ENCODE results near the gene PRKD1.
"Not testable (repeated sequence)": the region's sequence is repeated elsewhere in the genome, so short reads cannot be mapped to it uniquely, and the experiment has no call there.

The PRKD1 gene

GRCh38 chr14:29789475-29789874 lies 138.2 kb downstream of the PRKD1 start:
- no peak for DNase-seq

DNA sequence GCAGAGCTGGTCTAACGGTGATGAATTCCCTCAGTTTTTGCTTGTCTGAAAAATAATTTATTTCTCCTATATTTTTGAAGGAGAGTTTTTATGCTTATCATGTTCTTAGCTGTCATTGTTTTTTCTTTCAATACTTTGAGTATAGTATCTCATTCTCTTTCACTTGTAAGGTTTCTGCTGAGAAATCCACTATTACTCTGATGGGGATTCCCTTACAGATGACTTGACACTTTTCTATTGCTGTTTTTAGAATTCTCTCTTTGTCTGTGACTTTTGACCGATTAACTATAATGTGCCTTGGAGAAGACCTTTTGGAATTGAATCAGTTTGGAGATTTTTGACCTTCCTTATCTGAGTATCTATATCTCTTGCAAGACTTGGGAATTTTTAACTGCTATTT lies 139.6 kb downstream of the PRKD1 start:
- DNase-seq = no peak

- DNase-seq = no peak
Observed at GRCh38 chr14:29783556-29783955, 144.1 kb downstream of the PRKD1 start.

DNA sequence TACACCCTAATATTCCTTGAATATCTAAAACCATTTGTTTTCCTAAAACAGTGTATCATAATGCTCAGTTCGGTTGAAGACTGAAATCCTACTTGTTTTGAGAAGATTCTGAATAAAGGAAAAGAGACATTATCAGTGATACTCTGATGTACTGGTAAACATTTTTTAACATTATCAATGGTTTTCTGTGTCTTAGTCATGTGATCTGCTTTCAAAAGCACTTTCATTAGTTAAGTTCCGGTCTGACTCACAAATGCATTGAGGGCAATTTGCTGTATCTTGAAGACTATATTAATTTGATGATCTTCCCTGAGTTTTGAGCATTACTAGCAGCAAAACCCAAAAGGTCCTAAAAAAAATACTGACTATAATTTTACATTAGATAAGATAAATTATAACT lies 145.6 kb downstream of the PRKD1 start:
- DNase-seq = no peak

GRCh38 chr14:29777142-29777541 lies 150.5 kb downstream of the PRKD1 start:
- not testable (repeated sequence) for DNase-seq

- DNase-seq = no peak
Observed at GRCh38 chr14:29773990-29774389, 153.7 kb downstream of the PRKD1 start.

DNA sequence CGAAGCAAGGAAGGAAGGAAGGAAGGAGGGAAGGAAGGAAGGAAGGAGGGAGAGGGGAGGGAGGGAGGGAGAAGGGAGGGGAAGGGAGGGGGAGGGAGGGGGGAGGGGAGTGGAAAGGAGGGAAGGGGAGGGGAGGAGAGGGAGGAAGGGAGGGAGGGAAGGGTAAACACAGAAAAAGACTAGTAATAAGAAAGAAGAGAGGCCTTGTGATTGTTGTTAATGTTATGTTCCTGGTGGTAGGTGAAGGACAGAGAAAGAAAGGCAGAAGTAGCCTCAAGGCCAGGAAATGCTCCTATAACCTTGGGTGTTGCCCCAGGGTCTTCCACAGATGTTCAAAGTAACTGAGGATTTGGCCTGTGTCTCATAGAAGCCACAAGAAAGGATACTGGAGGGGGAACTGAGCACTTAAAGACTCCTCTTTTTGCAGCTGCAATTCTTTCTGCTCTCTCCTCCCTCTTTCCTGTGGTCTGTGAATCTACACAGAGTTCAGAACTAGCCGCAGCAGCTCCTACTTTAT lies 164.2 kb downstream of the PRKD1 start:
- no peak for DNase-seq

GRCh38 chr14:29759521-29760340 lies 167.9 kb downstream of the PRKD1 start:
- no peak for DNase-seq

- DNase-seq = no peak
Observed at GRCh38 chr14:29757711-29758233, 169.9 kb downstream of the PRKD1 start.

DNA sequence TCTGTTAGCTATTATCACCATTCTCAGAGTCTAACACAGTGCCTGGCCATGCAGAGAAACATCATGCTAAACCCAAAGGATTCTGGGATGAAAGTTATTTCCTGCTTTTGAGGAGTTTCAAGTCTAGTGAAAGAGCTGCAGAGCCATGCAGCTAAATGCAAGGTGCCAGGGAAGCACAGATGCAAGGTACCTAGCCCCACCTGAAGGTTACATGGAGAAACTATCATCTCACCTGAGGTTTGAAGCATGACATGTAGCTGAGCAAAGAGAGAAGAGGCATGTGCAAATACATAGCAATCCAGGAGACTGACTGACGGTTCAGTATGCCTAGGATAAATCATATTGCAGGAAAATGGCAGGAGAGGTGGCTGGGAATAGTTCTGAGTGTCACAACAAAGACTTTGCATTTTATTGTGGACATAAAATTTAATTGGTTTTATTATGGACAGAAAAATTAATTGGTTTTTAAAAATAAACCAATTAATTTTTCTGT lies 170.4 kb downstream of the PRKD1 start:
- DNase-seq = no peak

DNA sequence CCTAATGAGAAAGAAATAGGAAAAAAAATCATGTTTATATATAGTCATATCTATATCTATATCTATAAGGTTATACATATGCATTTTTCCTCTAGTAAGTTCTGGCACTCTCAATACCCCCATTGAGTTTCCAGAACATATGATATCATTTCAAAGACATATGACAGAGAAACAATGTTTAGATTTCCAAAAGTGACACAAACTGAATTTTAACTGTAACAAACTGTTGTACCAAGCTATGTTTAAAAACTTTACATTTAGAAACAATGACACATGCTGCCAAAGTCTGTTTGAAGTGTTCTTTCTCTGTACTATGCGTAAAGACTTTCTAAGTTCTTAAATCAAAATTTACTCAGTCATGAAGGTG lies 171.6 kb downstream of the PRKD1 start:
- no peak for DNase-seq

DNA sequence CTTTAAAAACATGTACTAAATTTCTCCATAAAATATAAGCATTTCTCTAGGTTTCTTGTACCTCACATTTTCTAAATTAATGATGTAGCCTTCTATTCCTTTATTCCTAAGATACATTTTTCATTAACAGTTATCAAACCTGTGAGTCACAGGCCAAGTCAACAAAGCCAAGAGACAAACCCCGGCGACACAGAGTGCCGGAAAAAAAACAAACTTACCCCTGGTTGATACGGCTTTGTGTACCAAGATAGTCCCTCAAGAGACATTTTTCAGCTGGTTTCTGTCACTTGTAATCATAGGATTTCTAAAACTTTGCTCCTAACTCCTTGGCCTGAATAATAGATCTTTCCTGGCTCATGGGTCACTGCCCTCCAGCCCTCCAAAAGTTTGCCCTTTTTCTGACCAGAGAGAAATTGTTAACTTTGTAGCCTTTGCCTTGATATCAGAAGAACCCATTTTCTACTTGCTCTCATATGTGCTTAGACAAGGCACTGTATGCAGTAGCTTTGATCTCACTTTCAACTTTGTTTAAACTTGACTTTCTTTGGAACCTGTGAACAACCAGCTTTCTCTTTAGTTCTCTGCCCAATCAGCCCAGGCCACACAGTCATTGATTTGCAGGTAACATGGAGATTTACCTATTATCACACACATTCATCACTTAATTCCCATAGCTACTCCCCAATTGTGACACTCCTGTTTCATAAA lies 172.2 kb downstream of the PRKD1 start:
- DNase-seq = no peak

GRCh38 chr14:29754134-29754533 lies 173.5 kb downstream of the PRKD1 start:
- no peak for DNase-seq

GRCh38 chr14:29752221-29752923 lies 175.3 kb downstream of the PRKD1 start:
- DNase-seq = no peak

DNA sequence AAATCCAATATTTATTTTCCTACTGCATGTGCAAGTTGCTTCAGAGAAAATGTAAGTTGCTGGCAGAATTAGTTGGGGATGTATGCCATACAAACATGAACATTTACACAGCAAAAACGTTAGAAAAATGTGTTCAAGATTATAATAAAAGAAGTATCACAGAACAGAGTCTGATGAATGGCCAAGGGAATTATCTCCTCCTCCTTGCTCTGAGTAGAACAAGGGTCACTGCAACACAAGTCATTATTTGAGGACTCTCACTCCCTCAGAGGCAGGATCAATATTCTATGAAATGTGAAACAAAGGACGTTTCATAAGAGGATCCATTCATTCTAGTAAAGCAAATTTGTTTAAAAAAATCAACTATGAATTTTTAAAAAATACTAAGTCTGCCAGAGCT lies 177.8 kb downstream of the PRKD1 start:
- DNase-seq = no peak

GRCh38 chr14:29749327-29749726 lies 178.3 kb downstream of the PRKD1 start:
- no peak for DNase-seq

DNA sequence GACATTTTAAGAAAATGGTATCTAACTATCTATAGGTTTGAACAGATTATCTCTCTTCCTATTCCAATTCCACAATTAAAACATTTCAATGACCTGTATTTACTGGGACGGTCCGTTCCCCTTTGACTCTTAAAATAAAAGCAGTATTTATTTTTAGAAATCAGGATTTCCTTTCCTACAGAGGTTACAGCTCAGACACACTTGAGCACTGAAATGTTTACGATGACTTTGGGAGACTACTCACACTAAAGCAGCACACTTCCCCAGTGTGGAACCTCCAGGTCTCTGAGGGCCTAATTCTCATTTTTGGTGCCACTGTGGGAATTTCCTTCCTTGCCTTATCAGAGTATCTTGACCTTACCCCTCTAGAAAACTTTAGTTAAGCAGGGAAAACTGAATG lies 181.8 kb downstream of the PRKD1 start:
- no peak for DNase-seq

DNA sequence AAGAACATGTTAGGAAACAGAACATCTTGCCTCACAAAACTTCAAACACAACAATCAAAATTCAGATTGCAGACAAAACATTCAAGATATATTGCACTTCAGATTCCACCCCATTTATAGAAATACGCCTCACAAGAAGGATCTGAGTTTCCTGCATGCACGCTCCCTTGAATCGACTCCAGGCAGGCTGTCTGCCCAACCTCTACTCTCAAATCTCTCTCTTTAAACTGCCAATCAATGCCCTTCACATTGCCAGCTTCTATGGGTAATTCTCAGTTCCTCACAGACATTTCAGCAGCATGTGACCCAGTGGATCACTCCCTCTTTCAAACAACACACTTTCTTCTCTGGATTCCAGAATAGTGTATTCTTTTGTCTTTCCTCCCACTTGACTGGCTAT lies 184.1 kb downstream of the PRKD1 start:
- no peak for DNase-seq

- no peak for DNase-seq
Observed at GRCh38 chr14:29741909-29742401, 185.7 kb downstream of the PRKD1 start.

- DNase-seq = no peak
Observed at GRCh38 chr14:29740491-29740890, 187.2 kb downstream of the PRKD1 start.

GRCh38 chr14:29738950-29739349 lies 188.7 kb downstream of the PRKD1 start:
- DNase-seq = no peak

DNA sequence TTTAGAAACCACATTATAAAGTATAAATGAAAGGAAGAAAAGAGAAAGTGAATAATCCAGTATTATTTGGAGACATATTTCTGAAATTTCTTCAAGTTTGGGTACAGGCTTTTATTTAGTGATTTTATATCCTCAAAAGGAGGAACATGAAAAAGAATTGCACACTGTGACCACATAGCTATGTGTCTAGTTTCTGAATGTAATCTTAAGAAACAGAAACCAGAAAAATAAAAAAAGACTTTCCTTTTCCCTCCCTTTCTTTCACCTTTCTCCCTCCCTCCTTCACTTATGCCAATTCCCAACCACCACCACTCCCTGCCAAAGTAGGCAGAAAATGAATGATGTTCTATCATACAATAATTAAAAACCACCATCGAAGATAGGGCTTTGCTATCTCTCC lies 189.6 kb downstream of the PRKD1 start:
- no peak for DNase-seq

DNA sequence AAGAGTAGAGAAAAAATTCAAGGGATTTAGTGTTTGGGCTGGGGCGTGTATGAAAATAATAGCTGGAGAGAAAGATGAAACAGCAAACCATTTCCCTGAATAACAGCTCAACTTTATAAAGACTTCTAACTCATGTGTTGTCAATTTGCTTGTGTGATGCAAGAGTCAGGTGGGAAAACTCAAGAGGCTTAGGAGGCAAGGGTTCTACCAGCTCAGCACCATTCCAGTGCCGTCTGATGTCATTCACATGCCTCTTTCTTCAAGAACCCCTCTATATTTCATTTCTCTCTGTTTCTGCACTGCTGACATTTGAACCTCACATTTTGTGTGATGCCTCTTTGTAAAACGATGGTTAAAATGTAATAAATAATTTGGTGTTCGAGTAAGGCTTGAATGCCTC lies 192.2 kb downstream of the PRKD1 start:
- DNase-seq = no peak

Measured in effector CD4-positive, alpha-beta T cell (primary cell).